Stimulated activated CD4-positive, alpha-beta T cell treated with anti-CD3 and anti-CD28 coated beads, Interleukin-2, amount 100 ng/mL, for 24 hours (primary cell): ENCODE measurements around the gene GPC2.
A peak's percentile ranks its signal among the peaks of the same experiment; 100 is the strongest.
"Not testable (repeated sequence)": the region's sequence is repeated elsewhere in the genome, so short reads cannot be mapped to it uniquely, and the experiment has no call there.

Source experiments
- DNase-seq, 2 donors: peaks; one replicate each; pipeline ENCODE4 v3.0.0-alpha.2; 2020

GPC2 gene

DNA sequence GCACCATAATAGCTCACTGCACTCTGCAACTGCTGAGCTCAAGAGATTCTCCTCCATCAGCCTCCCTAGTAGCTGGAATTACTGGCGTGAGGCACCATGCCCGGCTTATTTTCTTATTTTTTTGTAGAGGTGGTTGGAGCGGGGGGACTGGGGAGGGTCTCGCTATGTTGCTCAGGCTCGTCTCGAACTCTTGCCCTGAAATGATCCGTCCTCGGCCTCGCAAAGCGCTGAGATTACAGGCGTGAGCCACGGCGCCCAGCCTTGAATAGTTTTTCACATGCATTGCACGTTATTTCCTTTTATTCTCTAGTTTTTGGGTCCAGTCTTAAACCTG, 29.0 kb downstream of the GPC2 start:
- no peak for DNase-seq

DNA sequence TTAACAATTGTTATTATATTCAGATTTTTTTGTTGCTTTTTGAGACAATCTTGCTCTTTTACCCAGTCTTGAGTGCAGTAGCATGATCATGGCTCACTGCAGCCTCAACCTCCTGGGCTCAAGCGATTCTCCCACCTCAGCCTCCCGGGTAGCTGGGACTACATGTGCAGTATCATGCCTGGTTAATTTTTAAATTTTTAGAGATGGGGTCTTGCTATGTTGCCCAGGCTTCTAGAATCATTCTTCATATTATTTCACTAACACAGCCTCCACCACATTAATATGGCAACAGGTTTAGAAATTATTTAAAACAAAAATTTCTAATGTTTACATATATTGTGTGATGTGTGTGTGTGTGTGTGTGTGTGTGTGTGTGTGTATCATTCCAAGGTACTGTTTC, 29.9 kb downstream of the GPC2 start:
- DNase-seq, result no peak

- DNase-seq, result not testable (repeated sequence)
These were observed 30.8 kb downstream of the GPC2 start for GRCh38 chr7:100146350-100146749.

GRCh38 chr7:100142461-100142860, 34.7 kb downstream of the GPC2 start:
- DNase-seq, result no peak

DNA sequence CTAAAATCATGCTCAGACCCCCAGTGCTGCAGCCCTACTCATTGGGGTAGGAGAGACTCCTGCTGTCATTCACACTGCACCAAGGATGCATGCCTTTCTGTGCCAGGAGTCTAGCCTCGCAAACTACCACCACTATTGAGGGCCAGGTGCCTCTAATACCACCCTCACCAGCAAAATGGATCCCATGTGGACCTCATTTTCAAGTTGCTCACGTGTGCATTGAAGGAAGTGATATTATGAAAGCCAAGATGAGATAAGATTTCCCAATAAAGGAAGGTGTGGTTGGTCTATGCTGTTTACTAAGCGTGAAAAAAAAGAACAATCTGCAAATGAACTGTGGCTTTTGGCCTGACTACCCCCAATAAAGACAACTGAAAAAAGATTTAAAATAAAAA, 35.6 kb downstream of the GPC2 start:
- no peak for DNase-seq

DNA sequence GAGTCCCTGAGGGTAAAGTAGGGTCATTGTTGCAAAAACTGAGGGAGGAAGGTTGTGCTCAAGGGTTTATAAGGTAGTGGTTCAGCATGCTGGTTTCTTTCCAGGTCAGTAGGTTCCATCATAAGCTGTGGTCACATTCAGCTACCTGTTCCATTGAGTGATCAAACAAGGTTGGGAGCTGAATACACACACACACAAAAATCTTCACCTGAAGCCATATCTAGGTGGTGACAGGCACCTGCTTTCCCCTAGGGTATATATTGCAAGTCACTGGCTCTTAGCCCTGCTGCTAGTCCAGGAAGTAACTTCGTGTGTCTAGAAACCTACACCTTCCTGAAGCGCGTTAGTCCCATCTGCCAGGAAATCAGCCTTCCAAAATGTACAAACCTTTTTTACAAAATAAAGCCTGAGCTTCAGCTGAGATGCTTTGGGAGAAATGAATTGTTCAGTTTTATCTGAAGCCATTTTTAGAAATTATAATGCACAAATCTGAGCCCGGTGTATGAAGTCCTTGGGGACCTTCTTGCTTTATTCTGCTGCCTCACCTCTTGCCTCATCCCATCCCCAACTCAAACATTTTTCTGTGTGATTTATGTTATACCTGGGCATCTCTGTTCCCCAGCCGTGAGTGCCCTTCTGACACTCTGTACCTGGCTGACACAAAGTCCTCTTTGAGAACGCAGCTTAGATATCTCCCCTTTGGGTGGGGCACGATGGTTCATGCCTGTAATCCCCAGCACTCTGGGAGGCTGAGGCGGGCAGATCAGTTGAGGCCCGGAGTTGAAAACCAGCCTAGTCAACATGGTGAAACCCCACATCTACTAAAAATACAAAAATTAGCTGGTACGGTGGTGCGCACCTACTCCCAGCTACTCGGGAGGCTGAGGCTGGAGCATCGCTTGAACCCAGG, 39.1 kb downstream of the GPC2 start:
- no peak for DNase-seq

DNA sequence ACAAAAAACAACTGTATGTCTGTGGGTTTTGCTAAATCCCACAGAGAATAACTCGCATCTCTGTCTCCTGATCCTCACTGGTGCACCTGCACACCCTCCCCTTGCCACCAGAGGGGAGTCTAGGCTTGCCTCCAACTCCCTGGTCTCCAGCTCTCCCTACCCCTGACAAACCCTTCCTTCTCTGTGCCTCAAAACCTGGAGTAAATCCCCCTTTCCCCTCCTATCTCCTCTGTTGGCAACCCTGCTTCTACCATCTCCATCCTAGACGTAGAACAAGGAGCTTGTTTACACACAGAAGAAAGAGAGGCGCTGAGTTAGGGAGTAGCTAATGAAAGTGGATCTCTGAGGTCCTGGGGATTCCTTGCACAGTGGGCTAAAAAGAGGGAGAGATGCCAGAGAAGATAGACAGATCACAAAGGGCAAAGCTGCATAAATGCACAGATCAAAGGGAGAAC, 44.5 kb downstream of the GPC2 start:
- DNase-seq, result peak; percentile 66 to 68

- no peak for DNase-seq
These were observed 45.1 kb downstream of the GPC2 start for GRCh38 chr7:100132126-100132525.

DNA sequence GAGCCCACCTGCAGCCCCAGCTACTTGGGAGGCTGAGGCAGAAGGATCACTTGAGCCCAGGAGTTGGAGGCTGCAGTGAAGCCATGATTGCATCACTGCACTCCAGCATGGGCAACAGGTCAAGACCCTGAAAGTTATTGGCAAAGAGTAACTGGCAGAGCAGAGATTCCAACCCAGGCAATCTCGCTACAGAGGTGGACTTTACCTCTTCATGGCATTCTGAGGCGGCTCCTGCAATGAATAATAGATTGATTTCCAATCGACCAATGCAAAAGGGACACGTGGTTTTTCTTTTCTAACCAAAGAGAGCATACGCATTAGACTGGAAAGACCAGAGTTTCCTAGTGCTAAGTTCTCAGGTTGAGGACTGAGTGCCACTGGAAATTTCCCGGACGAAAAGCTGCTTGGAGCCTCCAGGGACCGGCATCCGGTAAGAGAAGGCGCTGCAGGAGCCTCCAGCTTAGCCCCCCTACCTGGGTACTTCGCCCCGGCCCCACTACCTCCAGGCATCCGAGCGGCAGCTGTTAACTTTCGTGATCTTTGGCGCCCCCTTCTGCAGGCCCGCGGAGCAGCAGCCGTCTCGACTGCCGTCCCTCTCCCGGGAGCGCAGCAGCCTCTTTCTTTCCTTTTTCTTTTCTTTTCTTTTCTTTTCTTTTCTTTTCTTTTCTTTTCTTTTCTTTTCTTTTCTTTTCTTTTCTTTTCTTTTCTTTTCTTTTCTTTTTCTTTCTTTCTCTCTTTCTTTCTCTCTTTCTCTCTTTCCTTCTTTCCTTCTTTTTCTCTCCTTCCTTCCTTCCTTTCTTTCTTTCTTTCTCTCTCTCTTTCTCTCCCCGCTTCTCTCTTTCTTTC, 46.4 kb downstream of the GPC2 start:
- DNase-seq, result peak; percentile 89

DNA sequence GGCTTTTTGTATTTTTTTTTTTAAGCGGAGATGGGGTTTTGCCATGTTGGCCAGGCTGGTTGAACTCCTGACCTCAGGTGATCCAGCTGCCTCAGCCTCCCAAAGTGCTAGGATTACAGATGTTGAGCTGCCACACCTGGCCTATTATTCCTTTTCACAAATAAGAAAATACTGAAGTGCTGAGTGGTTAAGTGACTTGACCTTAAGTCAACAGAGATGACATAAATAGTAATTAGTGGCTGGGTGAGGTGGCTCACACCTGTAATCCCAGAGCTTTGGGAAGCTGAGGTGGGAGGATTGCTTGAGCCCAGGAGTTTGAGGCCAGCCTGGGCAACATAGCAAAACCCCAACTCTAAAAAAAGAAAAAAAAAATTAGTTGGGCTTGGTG, 47.0 kb downstream of the GPC2 start:
- DNase-seq, result not testable (repeated sequence)

DNA sequence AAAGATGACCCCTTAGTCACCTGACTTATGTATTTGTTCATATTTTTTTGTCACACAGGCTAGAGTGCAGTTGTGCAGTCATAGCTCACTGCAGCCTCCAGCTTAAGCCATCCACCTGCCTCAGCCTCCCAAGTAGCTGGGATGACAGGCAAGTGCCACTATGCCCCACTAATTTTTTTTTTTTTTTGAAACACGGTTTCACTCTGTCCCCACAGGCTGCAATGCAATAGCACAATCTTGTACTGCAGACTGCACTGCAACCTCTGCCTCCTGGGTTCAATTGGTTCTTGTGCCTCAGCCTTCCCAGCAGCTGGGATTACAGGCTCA, 48.6 kb downstream of the GPC2 start:
- no peak for DNase-seq

DNA sequence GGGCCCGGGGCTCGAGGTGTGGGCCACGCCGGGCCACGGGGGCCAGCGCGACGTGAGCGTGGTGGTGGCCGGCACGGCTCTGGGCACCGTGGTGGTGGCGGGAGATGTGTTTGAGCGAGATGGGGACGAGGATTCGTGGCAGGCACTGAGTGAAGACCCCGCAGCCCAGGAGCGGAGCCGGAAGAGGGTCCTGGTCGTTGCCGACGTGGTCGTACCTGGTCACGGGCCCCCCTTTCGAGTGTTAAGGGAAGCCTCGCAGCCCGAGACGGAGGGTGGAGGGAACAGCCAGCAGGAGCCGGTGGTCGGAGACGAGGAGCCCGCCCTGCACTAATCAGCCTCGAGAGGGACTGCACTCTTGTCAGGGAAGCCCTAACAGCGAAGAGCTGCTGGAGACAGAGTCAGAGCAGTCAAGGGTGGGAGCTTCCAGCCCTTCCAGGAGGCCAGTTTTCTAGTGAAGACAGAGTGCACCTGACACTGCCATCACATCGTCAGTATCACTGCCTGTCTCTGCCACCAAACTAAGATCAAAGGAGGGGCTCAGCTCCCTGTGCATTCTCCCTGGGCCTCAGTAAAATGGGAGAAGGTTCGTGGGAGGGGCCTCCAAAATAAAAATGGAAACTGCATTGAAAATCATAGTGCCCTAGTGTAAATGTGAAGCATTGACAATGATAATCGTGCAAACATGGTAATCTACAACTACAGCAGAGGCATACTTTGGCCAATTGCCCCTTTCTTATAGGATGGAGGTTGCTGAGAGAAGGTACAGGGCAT, 49.1 kb downstream of the GPC2 start:
- DNase-seq, result peak; percentile 38

GRCh38 chr7:100126931-100127865, 50.0 kb downstream of the GPC2 start, which contains the start of gene MBLAC1:
Gene MBLAC1, plus strand, starts transcription at chr7:100126967. Its CDS starts 429 bp downstream, at chr7:100127396.
- peak; percentile 92 to 93 for DNase-seq

GRCh38 chr7:100126239-100126930, 50.8 kb downstream of the GPC2 start:
- peak in 1 of 2 donors; percentile 29 for DNase-seq

GRCh38 chr7:100124301-100125230, 52.6 kb downstream of the GPC2 start:
- no peak for DNase-seq

DNA sequence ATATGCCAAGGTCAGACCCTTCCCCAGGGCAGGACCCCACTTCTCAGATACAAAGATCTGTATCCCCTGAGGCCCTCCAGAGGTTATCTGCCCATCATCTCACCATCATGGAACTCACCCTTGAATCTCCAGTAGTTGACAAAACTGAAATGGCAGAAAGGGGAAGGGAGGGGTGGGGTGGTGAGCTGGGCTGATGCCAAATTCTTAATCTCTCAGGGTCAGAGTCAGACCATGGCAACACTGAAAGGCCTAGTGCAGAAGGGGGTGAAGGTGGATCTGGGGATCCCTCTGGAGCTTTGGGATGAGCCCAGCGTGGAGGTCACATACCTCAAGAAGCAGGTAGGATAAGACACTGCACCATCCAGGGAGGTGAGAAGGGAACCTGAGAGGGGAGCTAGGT, 54.6 kb downstream of the GPC2 start:
- no peak for DNase-seq

GRCh38 chr7:100122067-100122466, 55.1 kb downstream of the GPC2 start:
- DNase-seq, result no peak

- no peak for DNase-seq
These were observed 56.5 kb downstream of the GPC2 start for GRCh38 chr7:100120733-100121036.

GRCh38 chr7:100119970-100120732, 57.0 kb downstream of the GPC2 start:
- peak; percentile 71 to 76 for DNase-seq
